ENCODE measurements around the gene SLCO2B1.

Gene SLCO2B1

DNA sequence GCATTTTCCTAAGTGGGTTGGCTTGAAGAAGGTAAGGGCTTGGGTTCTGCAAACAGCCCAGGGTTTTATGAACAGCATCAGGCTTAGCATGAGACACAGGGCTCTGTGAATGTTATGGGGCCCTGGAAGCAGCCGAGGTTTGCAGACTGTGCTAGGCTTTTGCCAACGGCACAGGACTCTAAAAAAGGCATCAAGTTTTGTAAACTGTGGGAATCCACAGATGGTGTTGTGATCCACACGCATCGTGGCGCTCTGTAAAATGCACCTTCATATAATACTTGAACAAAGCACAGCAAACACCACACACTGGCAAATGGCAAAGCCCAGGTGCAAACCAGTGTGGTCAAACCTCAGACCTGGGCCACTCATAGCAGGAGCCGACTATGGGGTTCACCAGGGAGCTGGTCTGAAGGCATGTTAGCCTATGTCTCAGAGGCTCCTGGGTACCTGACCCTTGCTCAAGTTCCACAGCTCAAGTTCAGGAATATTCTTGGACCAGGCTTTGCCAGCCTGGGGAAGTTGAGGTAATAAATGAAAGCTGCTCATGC lies 2.4 kb upstream of the SLCO2B1 start:
- no peaks in the 10 kb centered on the region for H3K9me3 ChIP-seq
- no peaks in the 10 kb centered on the region for H3K4me1 ChIP-seq
- peaks cover 6% of the 10 kb centered on the region; the same call in 1 of the 2 replicates for H3K27me3 ChIP-seq (ENCODE audit: low read depth)
- H3K4me3 ChIP-seq: no peak overlapping the region
- H3K36me3 ChIP-seq (replicated peaks): no peaks in the 10 kb centered on the region
- in situ Hi-C loops (cut with MboI; ENCODE audit: low sequenced_read_pairs): loop anchor here (5.0 kb wide), 1 partner anchor 99 kb away; no protein-coding TSS in a partner anchor
- no peak for DNase-seq (ENCODE audit: low spot score in 2 of 2)

DNA sequence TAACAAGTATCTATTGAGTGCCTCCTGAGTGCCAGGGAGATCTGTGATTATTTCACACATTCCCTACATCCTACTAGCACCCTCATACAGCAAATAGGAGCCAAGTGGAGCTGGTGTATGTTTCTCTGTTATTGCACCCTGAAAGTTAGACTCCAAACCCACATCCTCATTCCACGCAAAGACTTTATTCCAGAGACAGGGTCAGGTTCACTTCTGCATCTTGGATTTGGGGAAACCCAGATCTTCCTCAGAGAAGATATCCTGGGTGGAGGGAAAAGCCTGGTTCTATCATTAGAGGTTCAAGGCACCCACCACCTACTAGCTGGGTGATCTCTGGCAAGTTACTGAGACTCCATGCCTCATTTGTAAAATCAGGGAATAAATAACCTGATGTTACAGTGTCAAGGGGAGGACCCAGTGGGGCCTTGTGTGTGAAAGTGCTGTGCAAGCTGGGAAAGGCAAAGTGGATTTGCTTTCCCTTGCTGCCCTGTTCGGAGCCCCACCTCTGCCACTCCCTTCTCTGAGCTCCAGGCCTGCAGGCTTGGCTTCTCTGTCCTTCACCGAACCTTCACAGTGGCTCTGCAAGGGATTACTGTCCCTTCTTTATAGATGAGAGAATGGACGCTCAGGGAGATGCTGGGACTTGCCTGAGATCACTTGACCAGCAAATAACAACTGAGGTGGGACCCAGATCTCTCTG lies 991 bp upstream of the SLCO2B1 start:
- in situ Hi-C loops (cut with MboI; ENCODE audit: low sequenced_read_pairs): loop anchor here (5.0 kb wide), 1 partner anchor 97 kb away; no protein-coding TSS in a partner anchor
- Histone ChIP-seq H3K9me3 (no peaks in the 10 kb centered on the region), H3K36me3 (replicated peaks) (no peaks in the 10 kb centered on the region), H3K4me1 (no peaks in the 10 kb centered on the region), H3K27me3 (ENCODE audit: low read depth) (peaks cover 6% of the 10 kb centered on the region; the same call in 1 of the 2 replicates), H3K4me3 (no peak overlapping the region)
- no peak for DNase-seq (ENCODE audit: low spot score in 2 of 2)

DNA sequence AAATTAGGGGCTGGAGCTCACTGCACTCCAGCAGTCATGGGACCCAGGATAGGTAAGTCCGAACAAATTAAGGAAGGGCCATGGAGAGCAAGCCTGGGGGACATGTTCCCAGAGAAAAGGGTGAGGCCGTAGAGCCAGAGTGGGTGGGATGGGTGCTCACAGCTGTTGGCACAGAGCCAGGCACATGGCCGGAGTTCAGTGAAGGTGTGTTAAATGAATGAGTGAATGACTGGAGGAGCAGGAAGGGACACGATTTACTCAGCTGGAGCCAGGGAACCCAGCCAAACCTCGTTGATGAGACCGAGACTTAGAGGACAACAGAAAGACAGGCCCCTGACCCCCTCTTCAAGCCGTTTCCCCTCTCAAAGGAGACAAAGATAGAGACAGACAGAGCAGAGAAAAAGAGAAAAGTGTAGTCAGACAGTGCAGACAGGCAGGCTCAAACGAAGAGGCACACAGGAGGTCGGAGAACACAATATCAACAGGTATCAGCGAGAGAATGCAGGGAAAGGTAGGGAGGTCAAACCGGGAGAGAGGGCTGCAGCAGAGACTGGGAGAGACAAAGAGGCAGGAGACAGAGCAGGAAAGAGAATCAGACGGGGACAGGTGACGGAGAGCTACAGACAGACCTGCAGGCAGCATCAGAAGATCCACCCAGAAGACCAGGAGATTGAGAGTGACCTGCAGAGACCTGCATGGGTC lies 590 bp downstream of the SLCO2B1 start:
- in situ Hi-C loops (cut with MboI; ENCODE audit: low sequenced_read_pairs): no loop called here

DNA sequence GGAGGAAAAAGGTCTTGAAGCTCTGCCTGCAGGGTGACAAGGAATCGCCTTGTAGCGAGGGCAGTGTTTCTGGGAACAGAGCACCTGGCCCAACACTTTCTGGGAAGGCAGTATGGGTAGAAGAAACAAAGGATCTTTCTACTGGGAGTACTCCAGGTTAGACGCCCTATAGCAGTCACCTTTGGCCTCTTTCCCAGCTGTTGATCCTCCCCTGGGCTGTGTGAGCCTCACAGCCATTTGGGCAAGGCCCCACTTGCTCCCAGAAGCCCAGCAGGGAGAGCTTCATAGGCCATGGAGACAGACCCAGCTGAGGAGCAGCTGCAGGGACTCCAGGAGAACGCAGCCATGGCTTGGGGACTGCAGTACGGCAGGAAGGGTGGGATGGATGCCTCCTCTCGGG lies 1.2 kb downstream of the SLCO2B1 start:
- DNase-seq (ENCODE audit: low spot score in 2 of 2): no peak
- in situ Hi-C loops (cut with MboI; ENCODE audit: low sequenced_read_pairs): no loop called here
- no peaks in the 10 kb centered on the region for H3K9me3 ChIP-seq
- H3K4me3 ChIP-seq: no peak overlapping the region
- peaks cover 5% of the 10 kb centered on the region; the same call in 1 of the 2 replicates for H3K27me3 ChIP-seq (ENCODE audit: low read depth)
- H3K4me1 ChIP-seq: no peaks in the 10 kb centered on the region
- no peaks in the 10 kb centered on the region for H3K36me3 ChIP-seq (replicated peaks)

More for the DNA sequence above, 590 bp downstream of the SLCO2B1 start:
- Histone ChIP-seq H3K9me3 (no peaks in the 10 kb centered on the region), H3K4me3 (no peak overlapping the region), H3K4me1 (no peaks in the 10 kb centered on the region), H3K36me3 (replicated peaks) (no peaks in the 10 kb centered on the region), H3K27me3 (ENCODE audit: low read depth) (peaks cover 6% of the 10 kb centered on the region; the same call in 1 of the 2 replicates)
- DNase-seq (ENCODE audit: low spot score in 2 of 2): no peak

DNA sequence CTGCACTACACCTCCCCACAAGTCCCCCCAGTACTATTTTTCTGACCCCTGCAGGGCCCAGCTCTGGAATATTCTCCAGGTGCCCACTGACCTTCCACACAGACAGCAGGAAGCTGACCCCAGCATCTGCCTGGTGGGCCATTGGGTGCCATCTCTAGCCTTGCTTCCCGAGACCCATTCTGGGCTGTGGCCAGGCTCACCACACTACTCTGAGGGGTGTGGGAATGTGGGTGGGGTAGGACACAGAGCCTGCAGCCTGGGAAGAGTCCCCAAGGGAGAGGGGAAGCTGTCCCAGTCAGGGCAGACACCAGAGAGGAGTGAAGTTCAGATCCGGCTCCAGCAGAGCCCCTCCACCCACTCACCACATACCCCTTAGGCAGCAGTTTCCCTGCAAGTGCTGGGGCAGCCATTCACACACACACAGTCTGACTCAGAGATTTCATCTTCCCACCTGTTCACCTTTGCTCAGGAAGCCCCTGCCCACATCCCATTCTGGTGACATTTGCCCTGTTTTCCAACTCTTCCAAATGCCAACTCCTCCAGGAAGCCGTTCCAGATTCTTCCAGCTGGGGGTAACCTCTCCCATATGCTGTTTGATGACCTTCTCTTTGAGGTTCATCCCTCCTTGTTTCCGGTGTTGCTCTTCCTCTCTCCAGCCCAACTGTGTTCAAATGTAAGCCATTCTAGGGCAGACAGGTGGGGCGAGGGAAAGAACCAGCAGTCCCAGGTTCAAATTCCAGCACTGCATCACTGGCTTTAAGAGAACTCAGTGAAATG lies 1.9 kb downstream of the SLCO2B1 start:
- H3K36me3 ChIP-seq (replicated peaks): no peaks in the 10 kb centered on the region
- in situ Hi-C loops (cut with MboI; ENCODE audit: low sequenced_read_pairs): no loop called here
- H3K4me3 ChIP-seq: no peak overlapping the region
- no peaks in the 10 kb centered on the region for H3K4me1 ChIP-seq
- no peaks in the 10 kb centered on the region for H3K9me3 ChIP-seq
- no peak for DNase-seq (ENCODE audit: low spot score in 2 of 2)
- H3K27me3 ChIP-seq (ENCODE audit: low read depth): peaks cover 4% of the 10 kb centered on the region; the same call in 1 of the 2 replicates

DNA sequence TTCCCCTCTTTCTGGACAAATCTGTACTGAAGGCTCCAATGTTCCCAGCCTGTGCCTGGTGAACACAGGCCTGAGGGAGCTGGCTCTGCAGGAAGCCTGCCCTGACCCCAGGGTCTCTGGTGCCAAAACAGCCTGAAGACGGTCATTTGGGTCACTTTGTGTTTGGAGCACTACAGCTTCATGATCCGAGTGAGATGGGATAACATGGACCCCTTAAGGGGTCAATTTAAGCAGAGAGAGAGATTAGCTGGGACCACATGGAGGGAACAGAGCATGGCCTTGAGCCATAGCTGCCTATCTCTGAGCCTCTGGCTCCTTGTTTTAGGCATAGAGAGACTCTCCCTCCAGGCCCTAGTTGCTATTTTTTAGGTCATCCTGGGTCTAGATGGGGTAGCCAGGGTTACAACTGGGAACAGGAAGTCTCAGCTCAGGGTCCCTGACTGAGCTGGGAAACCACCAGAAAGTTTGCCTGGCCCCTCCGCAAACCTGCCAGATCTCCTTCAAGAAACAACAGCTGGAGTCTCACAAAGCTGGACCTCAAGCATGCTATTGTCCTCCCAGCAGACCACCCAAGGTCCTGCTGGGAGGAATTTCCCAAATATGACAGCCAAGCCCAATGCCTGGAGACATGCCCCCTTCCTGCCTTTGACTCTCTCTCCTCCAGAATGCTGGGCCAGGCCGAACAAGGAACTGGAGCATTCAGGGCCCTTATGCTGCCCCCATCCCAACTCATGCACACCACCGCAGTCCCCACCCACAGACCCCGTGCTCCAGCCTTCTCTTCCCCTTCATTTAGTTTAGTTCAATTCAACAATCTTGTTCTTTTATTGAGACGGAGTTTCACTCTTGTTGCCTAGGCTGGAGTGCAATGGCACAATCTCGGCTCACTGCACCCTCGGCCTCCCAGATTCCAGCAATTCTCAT lies 4.0 kb downstream of the SLCO2B1 start:
- Histone ChIP-seq H3K36me3 (replicated peaks) (no peaks in the 10 kb centered on the region), H3K9me3 (no peaks in the 10 kb centered on the region), H3K27me3 (ENCODE audit: low read depth) (peaks cover 4% of the 10 kb centered on the region; the same call in 1 of the 2 replicates), H3K4me1 (no peaks in the 10 kb centered on the region), H3K4me3 (no peak overlapping the region)
- no peak for DNase-seq (ENCODE audit: low spot score in 2 of 2)
- in situ Hi-C loops (cut with MboI; ENCODE audit: low sequenced_read_pairs): no loop called here

DNA sequence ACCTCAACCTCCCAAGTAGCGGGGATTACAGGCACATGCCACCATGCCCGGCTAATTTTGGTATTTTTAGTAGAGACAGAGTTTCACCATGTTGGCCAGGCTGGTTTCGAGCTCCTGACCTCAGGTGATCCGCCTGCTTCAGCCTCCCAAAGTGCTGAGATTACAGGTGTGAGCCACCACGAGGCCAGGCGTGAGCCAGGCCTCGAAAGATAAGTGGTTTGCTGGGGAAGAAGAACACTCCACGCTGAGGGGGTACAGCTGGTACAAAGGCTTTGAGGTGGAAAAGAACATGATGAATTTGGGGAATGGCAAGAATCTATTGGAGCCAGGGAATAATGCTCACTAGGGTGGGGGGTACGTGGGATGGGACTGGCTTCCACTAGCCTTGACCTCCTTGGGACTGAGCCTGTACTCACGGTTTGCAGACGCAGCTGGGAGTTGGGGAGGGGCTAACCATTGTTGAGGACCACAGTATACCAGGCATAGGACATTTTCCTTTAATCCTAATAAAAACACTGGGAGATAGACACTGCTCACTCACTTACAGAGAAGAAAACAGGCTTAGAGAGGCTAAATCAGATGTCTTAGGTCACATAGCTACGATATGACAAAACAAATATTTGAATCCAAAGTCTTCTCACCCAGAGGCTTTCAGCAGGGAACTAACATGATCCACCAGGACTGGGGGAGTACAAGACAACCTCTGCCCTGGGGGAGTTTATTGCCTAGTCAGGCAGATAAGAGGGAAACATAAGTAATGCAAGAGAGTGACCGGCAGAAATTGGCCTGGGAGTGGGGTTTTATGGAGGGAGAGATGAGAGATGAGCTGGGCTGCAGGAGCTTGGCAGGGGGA lies 4.9 kb downstream of the SLCO2B1 start:
- in situ Hi-C loops (cut with MboI; ENCODE audit: low sequenced_read_pairs): no loop called here
- H3K9me3 ChIP-seq: no peaks in the 10 kb centered on the region
- no peak for DNase-seq (ENCODE audit: low spot score in 2 of 2)
- no peak overlapping the region for H3K4me3 ChIP-seq
- peaks cover 4% of the 10 kb centered on the region for H3K27me3 ChIP-seq (ENCODE audit: low read depth)
- no peaks in the 10 kb centered on the region for H3K36me3 ChIP-seq (replicated peaks)
- no peaks in the 10 kb centered on the region for H3K4me1 ChIP-seq

DNA sequence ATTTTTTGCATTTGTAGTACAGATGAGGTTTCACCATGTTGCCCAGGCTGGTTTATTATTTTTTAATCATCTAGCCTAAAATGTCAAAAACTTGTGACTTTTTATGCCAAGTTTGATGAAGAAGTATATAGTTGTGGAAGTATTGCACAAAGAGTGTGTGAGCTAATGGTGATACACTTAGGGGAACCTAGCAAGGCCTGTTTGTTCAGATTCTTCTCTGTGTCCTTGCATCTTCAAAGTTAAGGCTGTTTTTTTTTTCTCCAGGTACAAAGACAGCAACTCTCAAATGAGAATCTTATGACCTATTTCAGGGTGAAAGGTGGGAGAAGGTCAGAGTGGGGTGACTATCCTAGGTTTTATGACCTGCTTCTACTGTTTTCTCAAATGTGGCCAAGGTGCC lies 7.3 kb downstream of the SLCO2B1 start:
- H3K4me3 ChIP-seq: no peak overlapping the region
- DNase-seq (ENCODE audit: low spot score in 2 of 2): no peak
- H3K27me3 ChIP-seq (ENCODE audit: low read depth): peaks cover under 1% of the 10 kb centered on the region; the same call in 1 of the 2 replicates
- no peaks in the 10 kb centered on the region for H3K4me1 ChIP-seq
- no peaks in the 10 kb centered on the region for H3K9me3 ChIP-seq
- H3K36me3 ChIP-seq (replicated peaks): no peaks in the 10 kb centered on the region
- in situ Hi-C loops (cut with MboI; ENCODE audit: low sequenced_read_pairs): no loop called here

DNA sequence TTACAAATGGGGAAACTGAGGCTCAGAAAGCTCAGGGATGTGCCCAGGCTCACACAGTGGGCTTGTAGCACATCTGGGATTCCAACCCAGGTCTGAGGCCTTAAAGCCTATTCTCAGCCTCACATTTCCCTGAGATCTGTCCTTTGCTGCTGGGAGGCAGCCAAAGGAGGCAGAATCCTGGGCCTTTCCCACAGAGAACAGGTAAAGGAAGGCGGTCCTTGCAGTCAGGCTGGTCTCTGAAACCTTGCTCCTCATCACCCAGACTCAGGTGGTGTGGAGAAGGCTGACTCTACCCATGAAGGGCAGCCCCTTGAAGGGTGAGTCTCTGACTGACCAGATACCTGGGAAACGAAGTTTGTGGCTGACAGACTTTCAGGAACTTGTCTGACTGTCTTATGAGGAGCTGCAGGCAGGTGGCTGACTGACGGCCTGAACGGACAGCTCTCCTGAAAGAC lies 7.8 kb downstream of the SLCO2B1 start:
- no peak for DNase-seq (ENCODE audit: low spot score in 2 of 2)
- in situ Hi-C loops (cut with MboI; ENCODE audit: low sequenced_read_pairs): no loop called here
- Histone ChIP-seq H3K4me1 (no peaks in the 10 kb centered on the region), H3K27me3 (ENCODE audit: low read depth) (peaks cover 2% of the 10 kb centered on the region; the same call in 1 of the 2 replicates), H3K4me3 (no peak overlapping the region), H3K9me3 (no peaks in the 10 kb centered on the region), H3K36me3 (replicated peaks) (no peaks in the 10 kb centered on the region)

GRCh38 chr11:75159151-75159953 lies 8.4 kb downstream of the SLCO2B1 start:
- H3K4me3 ChIP-seq: no peak overlapping the region
- in situ Hi-C loops (cut with MboI; ENCODE audit: low sequenced_read_pairs): no loop called here
- H3K36me3 ChIP-seq (replicated peaks): no peaks in the 10 kb centered on the region
- H3K9me3 ChIP-seq: no peaks in the 10 kb centered on the region
- DNase-seq (ENCODE audit: low spot score in 2 of 2): no peak
- peaks cover 2% of the 10 kb centered on the region; the same call in 1 of the 2 replicates for H3K27me3 ChIP-seq (ENCODE audit: low read depth)
- no peaks in the 10 kb centered on the region for H3K4me1 ChIP-seq

DNA sequence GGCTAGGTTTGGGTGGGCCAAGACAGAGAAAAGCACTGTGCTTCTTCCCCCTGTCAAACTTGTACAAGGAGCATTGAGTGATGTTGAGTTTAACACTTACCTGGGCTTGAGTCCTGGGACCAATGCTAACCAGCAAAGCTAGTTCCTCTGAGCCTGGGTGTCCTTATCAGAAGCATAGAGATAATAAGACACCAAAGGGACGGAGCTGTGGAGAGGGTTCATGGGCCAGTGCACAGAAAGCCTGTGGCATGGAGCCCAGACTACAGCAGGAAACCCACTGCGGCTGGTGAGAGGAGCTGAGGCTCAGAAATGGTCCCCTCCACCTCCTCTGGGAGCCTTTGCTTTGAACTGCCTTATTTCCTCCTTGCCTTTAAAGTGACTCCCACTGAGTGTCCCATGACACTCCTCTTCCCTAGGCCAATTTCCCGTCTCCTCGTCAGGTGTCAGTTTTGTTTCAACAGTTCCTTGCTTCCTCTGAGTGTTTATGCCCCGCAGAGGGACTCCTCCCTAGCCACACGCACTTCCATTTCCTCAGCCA lies 9.4 kb downstream of the SLCO2B1 start:
- Histone ChIP-seq H3K9me3 (no peaks in the 10 kb centered on the region), H3K4me1 (no peaks in the 10 kb centered on the region)
- DNase-seq (ENCODE audit: low spot score in 2 of 2): no peak

More for the DNA sequence above, 9.4 kb downstream of the SLCO2B1 start:
- Histone ChIP-seq H3K27me3 (ENCODE audit: low read depth) (peaks cover 2% of the 10 kb centered on the region; the same call in 1 of the 2 replicates), H3K36me3 (replicated peaks) (no peaks in the 10 kb centered on the region), H3K4me3 (no peak overlapping the region)
- in situ Hi-C loops (cut with MboI; ENCODE audit: low sequenced_read_pairs): no loop called here

Data from HAP-1 (cell line).